Panc1 (cell line): ENCODE results near the gene GPRC5B. TPM values are rescaled to one million over a fixed set of nuclear protein-coding genes. Genes with fewer than 3 reads are reported as not detected.

Experiments
- ATAC-seq: fragments of 200-7000 bp; cut with Tn5 transposase; 2 replicates; pipeline ENCODE4 v1.9.1; 2020; ENCODE audit warnings: mild to moderate bottlenecking, moderate library complexity
- BruUV-seq: library from RNA; stranded (reverse); fragments of 400-500 nt; replicated peaks from 2 replicates; lab custom pipeline; 2021; lab: Mats Ljungman, UMichigan
- CTCF ChIA-PET: fragments of 300-600 bp; sonication (Branson Sonifier 250); formaldehyde crosslinking; loops from one replicate; lab custom pipeline; 2022; ENCODE audit warnings: antibody characterized with exemption; lab: Charles Lee
- POLR2A ChIA-PET: fragments of 300-600 bp; sonication (Branson Sonifier 250); formaldehyde crosslinking; loops from one replicate; lab custom pipeline; 2022; ENCODE audit warnings: antibody characterized with exemption; lab: Charles Lee
- DNase-seq: peaks from one replicate; pipeline ENCODE4 v3.0.0-alpha.2; 2010; ENCODE audit warnings: low read depth, low spot score
- H3K27ac ChIP-seq: 2 replicates; pipeline ENCODE4 v1.5.1; 2011; ENCODE audit warnings: mild to moderate bottlenecking, low read length, inconsistent platforms
- H3K27me3 ChIP-seq: fragments of 200-500 bp; sonication (Bioruptor generic); 2 replicates; pipeline ENCODE4 v1.6.0; 2014; ENCODE audit warnings: low read length, inconsistent platforms; ENCODE audit not compliant: control insufficient read depth, insufficient read depth
- H3K36me3 ChIP-seq: fragments of 200-500 bp; sonication (Bioruptor generic); 2 replicates; pipeline ENCODE4 v1.5.1; 2014; ENCODE audit warnings: inconsistent platforms, mild to moderate bottlenecking, low read length, moderate library complexity; ENCODE audit not compliant: control insufficient read depth, insufficient read depth
- H3K4me1 ChIP-seq: 2 replicates; pipeline ENCODE4 v1.5.1; 2011; ENCODE audit warnings: inconsistent platforms, mild to moderate bottlenecking, low read length, moderate library complexity; ENCODE audit not compliant: control insufficient read depth, insufficient read depth
- H3K4me3 ChIP-seq, 2 experiments: 2 replicates each; pipeline ENCODE4 v1.5.1; 2011 to 2012; ENCODE audit warnings: low read depth in 2 of 2, low read length in 2 of 2, mild to moderate bottlenecking in 2 of 2, inconsistent platforms in 1 of 2, moderate library complexity in 1 of 2
- H3K9me3 ChIP-seq: fragments of 200-500 bp; sonication (Bioruptor generic); 2 replicates; pipeline ENCODE4 v1.5.1; 2014; ENCODE audit warnings: low read depth, mild to moderate bottlenecking, inconsistent platforms, low read length, moderate library complexity; ENCODE audit not compliant: control insufficient read depth, insufficient read depth
- POLR2AphosphoS5 ChIP-seq: IDR thresholded peaks from 2 replicates; pipeline ENCODE4 v1.6.1; 2012; ENCODE audit warnings: mild to moderate bottlenecking, low read depth, low read length, moderate library complexity
- SIN3A ChIP-seq: IDR thresholded peaks from 2 replicates; pipeline ENCODE4 v1.6.1; 2012; ENCODE audit warnings: low read depth, mild to moderate bottlenecking, low read length, moderate library complexity, borderline replicate concordance; ENCODE audit not compliant: insufficient read depth
- TCF7L2 ChIP-seq: IDR thresholded peaks from 2 replicates; pipeline ENCODE4 v1.6.1; 2011; ENCODE audit warnings: mild to moderate bottlenecking, low read depth, low read length, inconsistent platforms
- in situ Hi-C: cut with HindIII; loops from 2 replicates; pipeline ENCODE4 v1.10.0; 2016; ENCODE audit warnings: low sequenced_read_pairs, low pct_unique_long_range_greater_than_20kb
- intact Hi-C: fragments of 100-400 bp; cut with micrococcal nuclease; formaldehyde crosslinking; loops from one replicate; pipeline ENCODE4 v1.10.0; 2022; ENCODE audit not compliant: unreplicated experiment
- total RNA-seq: library from RNA; stranded (reverse); gene quantifications from one replicate; pipeline ENCODE4 v1.2.1, GENCODE V29; 2021; ENCODE audit not compliant: unreplicated experiment
- TF ChIP-seq, protein P1 (sequence below): fragments of 450-650 bp; IDR thresholded peaks from 2 replicates; pipeline ENCODE4 v1.5.1; 2017; ENCODE audit warnings: mild to moderate bottlenecking
- TF ChIP-seq, protein P2 (sequence below), 2 experiments: IDR thresholded peaks; 2 replicates each; pipeline ENCODE4 v1.6.1; 2011 to 2012; ENCODE audit warnings: low read depth in 2 of 2, control low read depth in 1 of 2, low read length in 1 of 2, mild to moderate bottlenecking in 1 of 2, moderate library complexity in 1 of 2; ENCODE audit not compliant: insufficient read depth in 1 of 2

The GPRC5B gene
- total RNA-seq, 1 experiment from 2014 or later: 10.4 TPM

DNA sequence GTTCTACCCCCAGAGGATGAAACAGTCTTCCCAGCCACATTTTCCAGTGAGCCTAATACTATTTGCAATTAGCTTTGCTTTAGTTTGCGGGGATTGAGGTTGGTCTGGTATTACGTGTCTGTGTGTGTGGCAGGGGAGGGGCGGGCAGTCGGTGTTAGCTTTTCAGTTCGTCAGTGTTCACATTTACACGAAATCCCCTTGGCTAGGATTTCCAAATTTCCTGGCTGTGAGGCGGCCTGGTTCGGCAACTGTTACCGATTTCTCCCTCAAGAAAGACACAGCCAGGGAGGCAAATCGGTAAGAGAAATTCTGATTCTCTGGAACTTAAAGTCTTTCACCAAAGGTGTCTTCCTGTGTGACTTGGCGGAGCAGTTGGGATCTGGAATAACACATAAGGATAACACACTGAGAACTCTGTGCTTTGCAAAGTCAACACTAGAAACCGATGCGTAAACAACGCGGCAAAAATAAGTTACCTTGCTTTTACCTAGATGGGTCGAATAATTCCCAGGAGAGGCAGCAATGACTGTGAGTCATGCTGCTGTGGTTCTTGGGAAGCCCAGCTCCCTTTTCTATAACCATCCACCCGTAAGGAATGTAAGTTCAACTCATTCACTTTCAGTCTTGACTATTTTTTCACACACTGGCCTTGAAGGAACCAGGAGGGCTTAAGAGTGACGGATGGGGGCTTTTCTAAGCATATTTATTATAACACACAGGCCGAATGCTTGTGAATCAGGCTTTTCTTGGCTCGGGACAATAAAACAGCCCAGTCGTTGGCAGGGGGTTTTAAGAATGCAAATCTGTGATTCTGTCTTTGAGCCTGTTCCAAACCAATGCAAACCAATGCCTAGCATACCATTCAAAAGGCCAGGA is 24.2 kb downstream of the GPRC5B start:
- intact Hi-C loops: no loop called here
- H3K27ac ChIP-seq: no peak overlapping the region
- no peaks in the 10 kb centered on the region for H3K36me3 ChIP-seq
- no peaks in the 10 kb centered on the region for H3K9me3 ChIP-seq
- H3K4me1 ChIP-seq: no peaks in the 10 kb centered on the region
- no TSS peak for BruUV-seq
- ChIA-PET POLR2A (no interaction called here), CTCF (no interaction called here)
- DNase-seq (no peak), ATAC-seq (no peak)
- H3K4me3 ChIP-seq: no peak overlapping the region
- TF ChIP-seq TCF7L2: no peak
- TF ChIP-seq POLR2AphosphoS5: no peak
- TF ChIP-seq, protein P1, sequence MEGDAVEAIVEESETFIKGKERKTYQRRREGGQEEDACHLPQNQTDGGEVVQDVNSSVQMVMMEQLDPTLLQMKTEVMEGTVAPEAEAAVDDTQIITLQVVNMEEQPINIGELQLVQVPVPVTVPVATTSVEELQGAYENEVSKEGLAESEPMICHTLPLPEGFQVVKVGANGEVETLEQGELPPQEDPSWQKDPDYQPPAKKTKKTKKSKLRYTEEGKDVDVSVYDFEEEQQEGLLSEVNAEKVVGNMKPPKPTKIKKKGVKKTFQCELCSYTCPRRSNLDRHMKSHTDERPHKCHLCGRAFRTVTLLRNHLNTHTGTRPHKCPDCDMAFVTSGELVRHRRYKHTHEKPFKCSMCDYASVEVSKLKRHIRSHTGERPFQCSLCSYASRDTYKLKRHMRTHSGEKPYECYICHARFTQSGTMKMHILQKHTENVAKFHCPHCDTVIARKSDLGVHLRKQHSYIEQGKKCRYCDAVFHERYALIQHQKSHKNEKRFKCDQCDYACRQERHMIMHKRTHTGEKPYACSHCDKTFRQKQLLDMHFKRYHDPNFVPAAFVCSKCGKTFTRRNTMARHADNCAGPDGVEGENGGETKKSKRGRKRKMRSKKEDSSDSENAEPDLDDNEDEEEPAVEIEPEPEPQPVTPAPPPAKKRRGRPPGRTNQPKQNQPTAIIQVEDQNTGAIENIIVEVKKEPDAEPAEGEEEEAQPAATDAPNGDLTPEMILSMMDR: no peak
- TF ChIP-seq, protein P2, sequence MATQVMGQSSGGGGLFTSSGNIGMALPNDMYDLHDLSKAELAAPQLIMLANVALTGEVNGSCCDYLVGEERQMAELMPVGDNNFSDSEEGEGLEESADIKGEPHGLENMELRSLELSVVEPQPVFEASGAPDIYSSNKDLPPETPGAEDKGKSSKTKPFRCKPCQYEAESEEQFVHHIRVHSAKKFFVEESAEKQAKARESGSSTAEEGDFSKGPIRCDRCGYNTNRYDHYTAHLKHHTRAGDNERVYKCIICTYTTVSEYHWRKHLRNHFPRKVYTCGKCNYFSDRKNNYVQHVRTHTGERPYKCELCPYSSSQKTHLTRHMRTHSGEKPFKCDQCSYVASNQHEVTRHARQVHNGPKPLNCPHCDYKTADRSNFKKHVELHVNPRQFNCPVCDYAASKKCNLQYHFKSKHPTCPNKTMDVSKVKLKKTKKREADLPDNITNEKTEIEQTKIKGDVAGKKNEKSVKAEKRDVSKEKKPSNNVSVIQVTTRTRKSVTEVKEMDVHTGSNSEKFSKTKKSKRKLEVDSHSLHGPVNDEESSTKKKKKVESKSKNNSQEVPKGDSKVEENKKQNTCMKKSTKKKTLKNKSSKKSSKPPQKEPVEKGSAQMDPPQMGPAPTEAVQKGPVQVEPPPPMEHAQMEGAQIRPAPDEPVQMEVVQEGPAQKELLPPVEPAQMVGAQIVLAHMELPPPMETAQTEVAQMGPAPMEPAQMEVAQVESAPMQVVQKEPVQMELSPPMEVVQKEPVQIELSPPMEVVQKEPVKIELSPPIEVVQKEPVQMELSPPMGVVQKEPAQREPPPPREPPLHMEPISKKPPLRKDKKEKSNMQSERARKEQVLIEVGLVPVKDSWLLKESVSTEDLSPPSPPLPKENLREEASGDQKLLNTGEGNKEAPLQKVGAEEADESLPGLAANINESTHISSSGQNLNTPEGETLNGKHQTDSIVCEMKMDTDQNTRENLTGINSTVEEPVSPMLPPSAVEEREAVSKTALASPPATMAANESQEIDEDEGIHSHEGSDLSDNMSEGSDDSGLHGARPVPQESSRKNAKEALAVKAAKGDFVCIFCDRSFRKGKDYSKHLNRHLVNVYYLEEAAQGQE (IDR thresholded peaks at IDR 0.05; ENCODE audit: insufficient read depth in 1 of 2, low read depth in 2 of 2, low read length in 1 of 2): no peak
- no peak for TF ChIP-seq SIN3A
- H3K27me3 ChIP-seq: no peaks in the 10 kb centered on the region
- in situ Hi-C loops: no loop called here

DNA sequence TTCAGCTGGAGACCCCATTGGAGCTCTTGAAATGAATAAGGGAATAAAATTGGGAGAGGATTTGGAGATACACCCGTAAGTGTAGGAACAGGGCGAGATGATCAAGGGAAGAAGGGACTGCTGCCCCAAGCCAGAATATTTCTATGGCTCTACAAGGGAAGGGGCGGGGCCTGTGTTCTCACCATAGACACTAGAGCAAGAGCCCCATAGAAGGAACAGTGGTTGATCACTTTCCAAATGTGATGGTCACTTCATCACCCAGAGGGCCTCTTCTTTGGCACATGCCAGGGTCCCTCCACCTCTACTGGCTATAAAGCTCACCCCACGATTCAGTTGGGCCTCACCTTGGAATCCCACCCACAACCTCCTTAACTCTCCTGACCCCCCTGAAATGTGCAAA is 25.0 kb downstream of the GPRC5B start:
- H3K9me3 ChIP-seq: no peaks in the 10 kb centered on the region

More for the DNA sequence above, 25.0 kb downstream of the GPRC5B start:
- ATAC-seq (no peak), DNase-seq (no peak)
- no peaks in the 10 kb centered on the region for H3K27me3 ChIP-seq
- H3K4me3 ChIP-seq: no peak overlapping the region
- in situ Hi-C loops: no loop called here
- ChIA-PET CTCF (no interaction called here), POLR2A (no interaction called here)
- no peak for TF ChIP-seq POLR2AphosphoS5
- TF ChIP-seq SIN3A: no peak
- TF ChIP-seq, protein P2 (IDR thresholded peaks at IDR 0.05; ENCODE audit: insufficient read depth in 1 of 2, low read depth in 2 of 2, low read length in 1 of 2): no peak
- no peak for TF ChIP-seq TCF7L2
- no peaks in the 10 kb centered on the region for H3K36me3 ChIP-seq
- H3K4me1 ChIP-seq: no peaks in the 10 kb centered on the region
- BruUV-seq: no TSS peak
- intact Hi-C loops: no loop called here
- H3K27ac ChIP-seq: no peak overlapping the region
